K562 (cell line): ENCODE measurements around the gene HPD. TPM values are rescaled to one million over a fixed set of nuclear protein-coding genes. Genes with fewer than 3 reads are reported as not detected.

Source experiments
- CSDE1 ChIP-seq, 2 experiments: fragments of 450-650 bp; IDR thresholded peaks; 2 replicates each; pipeline ENCODE4 v1.6.1; 2016; ENCODE audit warnings: mild to moderate bottlenecking in 1 of 2
- DIDO1 ChIP-seq: fragments of 450-650 bp; IDR thresholded peaks from 2 replicates; pipeline ENCODE4 v1.6.1; 2016; ENCODE audit warnings: low read depth, missing biosample characterization, missing genetic modification characterization
- EP400 ChIP-seq: fragments of 450-650 bp; IDR thresholded peaks from 2 replicates; pipeline ENCODE4 v1.6.1; 2017; ENCODE audit warnings: antibody characterized with exemption, mild to moderate bottlenecking, moderate library complexity
- GMEB1 ChIP-seq: fragments of 250-450 bp; sonication (Bioruptor Pico); IDR thresholded peaks from 2 replicates; pipeline ENCODE4 v1.4.0; 2020; ENCODE audit warnings: mild to moderate bottlenecking
- MCM2 ChIP-seq: fragments of 450-650 bp; IDR thresholded peaks from 2 replicates; pipeline ENCODE4 v1.6.1; 2017; ENCODE audit warnings: low read depth, mild to moderate bottlenecking
- SMARCA5 ChIP-seq: fragments of 450-650 bp; IDR thresholded peaks from 2 replicates; pipeline ENCODE4 v1.6.1; 2016
- TAL1 ChIP-seq: fragments of 450-650 bp; IDR thresholded peaks from 2 replicates; pipeline ENCODE4 v1.6.1; 2016; ENCODE audit warnings: mild to moderate bottlenecking
- ZBTB5 ChIP-seq: fragments of 450-650 bp; IDR thresholded peaks from 2 replicates; pipeline ENCODE4 v1.6.1; 2017; ENCODE audit warnings: antibody characterized with exemption
- ZNF124 ChIP-seq: sonication (generic); formaldehyde crosslinking; IDR thresholded peaks from 2 replicates; pipeline ENCODE4 v1.8.1; 2022; ENCODE audit warnings: missing genetic modification reagents
- ZNF175 ChIP-seq: fragments of 200-800 bp; sonication (Bioruptor generic); IDR thresholded peaks from 2 replicates; pipeline ENCODE4 v1.6.1; 2016; ENCODE audit warnings: low read depth, mild to moderate bottlenecking, missing genetic modification characterization, missing compliant biosample characterization
- ZNF518B ChIP-seq: fragments of 250-450 bp; sonication (Bioruptor Pico); IDR thresholded peaks from 2 replicates; pipeline ENCODE4 v1.5.0; 2021; ENCODE audit warnings: mild to moderate bottlenecking, moderate library complexity
- ZNF584 ChIP-seq: fragments of 200-800 bp; sonication (Bioruptor generic); IDR thresholded peaks from 2 replicates; pipeline ENCODE4 v1.6.1; 2016; ENCODE audit warnings: low read depth, mild to moderate bottlenecking, missing genetic modification characterization, missing compliant biosample characterization
- polyA plus RNA-seq, 8 experiments: library from polyadenylated mRNA; depleted of rRNA in 4 of 8; stranded (reverse) in 5 of 8; unstranded in 3 of 8; fragments of >200 nt; fragmentation: Nextera tagmentation in 2 of 8; fragmentation: Illumina TruSeq in 1 of 8; extraction: Ambion mirVana in 2 of 8; extraction: Trizol in 1 of 8; gene quantifications; 2 replicates each; pipeline versions ENCODE4 v1.2.1 to v1.2.3, GENCODE V29; 2011 to 2014; ENCODE audit warnings: inconsistent platforms in 1 of 8, missing spikeins in 1 of 8
- total RNA-seq, 7 experiments: library from RNA; depleted of rRNA in 6 of 7; stranded (reverse); fragments of >200 nt in 6 of 7; fragmentation: Illumina TruSeq in 2 of 7; extraction: Trizol in 2 of 7; gene quantifications; 2 replicates each; pipeline versions ENCODE4 v1.2.1 to v1.2.3, GENCODE V29; 2011 to 2021; ENCODE audit warnings: low replicate concordance in 1 of 7

The HPD gene
- total and polyA plus RNA-seq, 9 of the 15 experiments (the other 6 are each of a cell fraction or from before 2014, with no cell fraction given): 0.06 to 0.29 (median 0.07) TPM; not detected in 4

- TF ChIP-seq ZBTB5 (no peak), ZNF584 (CRISPR knock-in tag) (no peak), DIDO1 (no peak), SMARCA5 (no peak), ZNF175 (no peak), TAL1 (no peak), GMEB1 (CRISPR knock-in tag) (no peak), ZNF518B (no peak), MCM2 (no peak), EP400 (no peak), CSDE1 (IDR thresholded peaks at IDR 0.05) (no peak), ZNF124 (CRISPR knock-in tag) (no peak)
Measured at GRCh38 chr12:121811434-121812319, 47.0 kb downstream of the HPD start (continued).
